Small intestine (tissue), 7 donors: ENCODE data around the gene CHRNA5. TPM values are rescaled to one million over a fixed set of nuclear protein-coding genes. Genes with fewer than 3 reads are reported as not detected.

ENCODE experiments used
- DNase-seq, 2 donors: peaks; one replicate each; pipeline versions ENCODE4 v3.0.0 to v3.0.0-alpha.2; 2013
- FAIRE-seq: peaks from 2 replicates; lab custom pipeline; 2012; peaks lifted over from hg19 to GRCh38; lab: Jason Lieb, UNC
- H3K27ac ChIP-seq, 3 donors: one replicate each; pipeline ENCODE4 v1.5.1; 2013; ENCODE audit warnings: low read length in 2 of 3, mild to moderate bottlenecking in 2 of 3, control low read depth in 1 of 3, inconsistent platforms in 1 of 3, low read depth in 1 of 3, moderate library complexity in 1 of 3
- H3K27me3 ChIP-seq, 3 donors: one replicate each; pipeline ENCODE4 v1.6.1; 2013; ENCODE audit warnings: low read length in 3 of 3, inconsistent platforms in 1 of 3; ENCODE audit not compliant: control insufficient read depth in 3 of 3, insufficient read depth in 3 of 3
- H3K36me3 ChIP-seq, 3 donors: one replicate each; pipeline ENCODE4 v1.6.1; 2013; ENCODE audit warnings: low read length in 3 of 3, inconsistent platforms in 1 of 3, low read depth in 1 of 3, mild to moderate bottlenecking in 1 of 3, moderate library complexity in 1 of 3; ENCODE audit not compliant: control insufficient read depth in 3 of 3, insufficient read depth in 2 of 3
- H3K4me1 ChIP-seq, 3 donors: one replicate each; pipeline ENCODE4 v1.6.1; 2013; ENCODE audit warnings: low read length in 2 of 3, inconsistent platforms in 1 of 3, low read depth in 1 of 3, mild to moderate bottlenecking in 1 of 3, moderate library complexity in 1 of 3; ENCODE audit not compliant: control insufficient read depth in 3 of 3, insufficient read depth in 2 of 3
- H3K4me3 ChIP-seq, 3 donors: one replicate each; pipeline ENCODE4 v1.5.1; 2013; ENCODE audit warnings: low read length in 3 of 3, control low read depth in 1 of 3, inconsistent platforms in 1 of 3, low read depth in 1 of 3, mild to moderate bottlenecking in 1 of 3, moderate library complexity in 1 of 3
- H3K9me3 ChIP-seq, 2 donors: one replicate each; pipeline ENCODE4 v1.6.1; 2013; ENCODE audit warnings: low read depth in 1 of 2, low read length in 1 of 2; ENCODE audit not compliant: control insufficient read depth in 2 of 2, insufficient read depth in 1 of 2
- WGBS, 3 donors: extraction: QIAGEN DNeasy Blood & Tissue Kit; methylation state at CpG; one replicate each; pipeline ENCODE4 v1.1.7; 2013; 5-methylcytosine and 5-hydroxymethylcytosine counted together
- polyA plus RNA-seq, 4 donors: library from polyadenylated mRNA; stranded (reverse) in 3 of 4; unstranded in 1 of 4; fragments of 200-250 nt in 3 of 4; fragments of 120-200 nt in 1 of 4; gene quantifications; one replicate each; pipeline versions ENCODE4 v1.2.1 to v1.2.3, GENCODE V29; 2013
- donor health status: healthy with polysubstance abuse.
- donor health status: control.
- donor health status: control.
- donor health status: Bipolar disorder and iron deficiency.
- donor health status: healthy.

CHRNA5 gene
- polyA plus RNA-seq, 4 donors = 0.67 to 9.8 (median 0.82) TPM

DNA sequence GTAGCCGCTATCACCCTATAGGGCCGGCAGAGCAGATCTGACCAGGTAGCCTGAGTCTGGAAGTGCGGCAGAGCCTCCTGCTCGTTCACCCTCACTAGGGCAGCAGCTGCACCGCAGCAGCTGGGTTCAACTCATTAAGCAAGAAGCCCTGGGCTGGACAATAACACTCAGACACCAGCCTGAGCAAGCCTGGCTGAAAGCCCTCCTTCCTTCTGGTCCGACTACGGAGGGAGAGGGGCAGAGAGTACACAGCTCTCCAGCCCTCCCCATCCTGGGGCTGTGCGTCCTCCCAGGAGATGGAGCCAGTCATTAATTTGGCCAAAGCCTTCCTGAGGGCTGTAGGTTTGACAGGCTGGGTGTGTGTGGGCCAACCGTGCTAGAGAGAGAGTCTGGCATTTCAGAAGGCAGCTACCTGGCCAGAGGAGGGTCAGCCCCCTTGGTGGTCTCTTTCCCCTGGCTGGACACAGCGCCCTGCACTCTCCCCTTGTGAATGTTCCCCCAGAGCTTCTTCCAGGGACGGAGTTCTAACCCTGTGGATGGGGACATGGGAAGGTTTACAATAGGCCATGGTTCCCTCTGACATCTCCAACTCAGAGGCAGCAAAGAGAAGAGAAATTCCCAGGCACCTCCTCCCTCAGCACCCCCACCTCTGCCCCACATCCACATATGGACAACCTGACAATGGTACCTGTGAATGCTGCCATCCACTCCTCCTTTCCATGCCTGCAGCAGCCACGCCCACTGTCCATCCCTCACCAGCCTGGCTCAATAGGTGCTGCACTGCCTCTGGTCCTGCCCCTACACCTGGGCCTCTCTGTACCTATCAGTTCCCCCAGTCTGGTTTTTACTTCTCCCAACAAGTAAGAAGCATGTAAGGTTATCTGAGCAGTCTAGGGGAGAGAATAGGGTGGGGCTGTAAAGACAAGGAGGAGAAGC, 69.2 kb downstream of the CHRNA5 start:
- Histone ChIP-seq H3K27me3 (peaks cover 0 to 4% (median 0%) of the 10 kb centered on the region in 3 donors), H3K4me3 (no peak overlapping the region), H3K4me1 (no peaks in the 10 kb centered on the region), H3K9me3 (peaks cover 0 to 3% of the 10 kb centered on the region in 2 donors), H3K36me3 (no peaks in the 10 kb centered on the region), H3K27ac (no peak overlapping the region)
- FAIRE-seq = no peak
- DNase-seq = no peak
- WGBS, 3 donors = 73 to 79% (median 76%) methylated on average over 12 of the region's 12 CpGs

DNA sequence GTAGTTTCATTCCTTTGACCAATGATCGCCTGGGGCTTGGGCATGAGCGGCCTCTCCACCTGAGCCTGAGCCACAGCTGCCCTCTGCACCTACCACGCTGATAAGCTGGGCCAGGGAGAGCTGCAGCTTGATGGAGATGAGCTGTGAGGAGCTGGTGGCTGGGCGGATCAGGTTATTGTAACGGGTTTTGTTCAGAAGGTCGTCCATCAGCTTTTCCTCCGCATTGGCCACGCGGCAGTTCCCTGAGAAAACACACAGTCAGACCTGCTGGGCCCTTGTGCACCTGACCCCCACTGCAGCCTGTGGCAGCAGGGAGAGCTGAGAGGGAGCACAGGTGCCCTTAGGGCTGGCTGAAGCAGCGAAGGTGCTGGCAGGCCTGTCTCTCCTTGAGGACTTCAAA, 70.0 kb downstream of the CHRNA5 start:
- 74 to 84% (median 77%) methylated on average over 10 of the region's 10 CpGs for WGBS, 3 donors
- Histone ChIP-seq H3K4me3 (no peak overlapping the region), H3K36me3 (no peaks in the 10 kb centered on the region), H3K9me3 (peaks cover 0 to 3% of the 10 kb centered on the region in 2 donors), H3K27ac (no peak overlapping the region), H3K4me1 (peaks cover 0 to 2% (median 0%) of the 10 kb centered on the region in 3 donors), H3K27me3 (peaks cover 0 to 8% (median 4%) of the 10 kb centered on the region in 3 donors)
- FAIRE-seq = no peak
- no peak for DNase-seq

DNA sequence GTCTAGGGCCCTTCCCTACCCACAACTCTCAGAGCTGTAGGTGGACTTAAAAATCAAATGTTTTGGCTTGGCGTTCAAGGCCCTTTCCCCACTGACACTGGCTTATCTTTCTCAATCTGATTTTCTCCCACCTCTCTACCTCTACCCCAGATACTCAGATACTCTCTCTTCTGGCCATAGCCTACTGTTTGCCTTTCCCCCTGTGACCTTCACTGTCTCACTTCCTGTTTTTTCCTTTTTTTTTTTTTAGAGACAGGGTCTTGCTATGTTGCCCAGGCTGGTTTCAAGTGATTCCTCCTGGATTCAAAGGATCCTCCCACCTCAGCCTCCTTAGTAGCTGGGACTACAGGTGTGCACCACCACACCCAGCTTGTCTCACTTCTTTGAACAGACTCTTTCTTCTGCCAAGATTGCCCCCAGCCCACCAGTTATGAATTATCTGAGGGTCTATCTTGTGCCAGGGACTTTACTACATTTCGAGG, 71.1 kb downstream of the CHRNA5 start:
- no peaks in the 10 kb centered on the region for H3K36me3 ChIP-seq
- DNase-seq (no peak), FAIRE-seq (no peak)
- H3K9me3 ChIP-seq = peaks cover 0 to 3% of the 10 kb centered on the region in 2 donors
- H3K27me3 ChIP-seq = peaks cover 0 to 16% (median 4%) of the 10 kb centered on the region in 3 donors
- peaks cover 0 to 9% (median 0%) of the 10 kb centered on the region in 3 donors for H3K4me1 ChIP-seq
- no peak overlapping the region for H3K4me3 ChIP-seq
- 68 to 85% (median 73%) methylated on average over 2 of the region's 2 CpGs for WGBS, 3 donors
- H3K27ac ChIP-seq = no peak overlapping the region

DNA sequence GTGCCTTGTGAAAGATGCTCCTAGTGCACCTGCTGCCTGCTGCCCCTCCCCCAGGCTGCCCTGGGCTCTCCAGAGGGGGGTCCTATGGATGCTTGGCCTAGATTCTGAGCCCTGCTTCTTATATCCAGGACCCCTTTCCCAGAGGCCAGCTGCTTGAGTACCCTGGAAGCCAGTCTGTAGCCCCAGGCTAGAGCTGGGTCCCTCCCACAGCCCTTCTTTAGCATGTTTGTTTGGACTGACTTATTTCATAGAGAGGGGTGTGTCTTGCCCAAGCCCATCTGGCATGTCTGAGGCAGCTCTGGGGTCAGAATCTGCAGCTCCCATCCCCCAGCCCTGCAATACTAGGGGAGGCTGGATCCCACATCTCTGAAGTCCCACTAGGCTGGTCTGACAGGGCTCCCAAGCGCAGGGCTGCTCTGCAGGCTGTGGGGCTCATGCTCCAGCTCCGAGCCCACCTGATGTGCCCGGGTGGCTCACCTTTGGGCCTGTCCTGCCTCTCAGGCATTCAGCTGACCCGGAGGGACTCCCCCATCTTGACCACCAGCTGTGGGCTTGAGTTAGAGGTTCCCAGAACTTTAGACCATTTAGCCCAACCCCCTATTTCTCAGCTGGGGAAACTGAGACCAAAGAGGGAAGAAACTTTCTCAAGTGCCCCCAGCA, 72.6 kb downstream of the CHRNA5 start:
- Histone ChIP-seq H3K36me3 (no peaks in the 10 kb centered on the region), H3K9me3 (peaks cover 0 to 3% of the 10 kb centered on the region in 2 donors), H3K27ac (no peak overlapping the region), H3K27me3 (peaks cover 0 to 23% (median 4%) of the 10 kb centered on the region in 3 donors), H3K4me1 (peaks cover 0 to 12% (median 0%) of the 10 kb centered on the region in 3 donors), H3K4me3 (no peak overlapping the region)
- FAIRE-seq (no peak), DNase-seq (no peak)
- 69 to 81% (median 71%) methylated on average over 4 of the region's 4 CpGs for WGBS, 3 donors

DNA sequence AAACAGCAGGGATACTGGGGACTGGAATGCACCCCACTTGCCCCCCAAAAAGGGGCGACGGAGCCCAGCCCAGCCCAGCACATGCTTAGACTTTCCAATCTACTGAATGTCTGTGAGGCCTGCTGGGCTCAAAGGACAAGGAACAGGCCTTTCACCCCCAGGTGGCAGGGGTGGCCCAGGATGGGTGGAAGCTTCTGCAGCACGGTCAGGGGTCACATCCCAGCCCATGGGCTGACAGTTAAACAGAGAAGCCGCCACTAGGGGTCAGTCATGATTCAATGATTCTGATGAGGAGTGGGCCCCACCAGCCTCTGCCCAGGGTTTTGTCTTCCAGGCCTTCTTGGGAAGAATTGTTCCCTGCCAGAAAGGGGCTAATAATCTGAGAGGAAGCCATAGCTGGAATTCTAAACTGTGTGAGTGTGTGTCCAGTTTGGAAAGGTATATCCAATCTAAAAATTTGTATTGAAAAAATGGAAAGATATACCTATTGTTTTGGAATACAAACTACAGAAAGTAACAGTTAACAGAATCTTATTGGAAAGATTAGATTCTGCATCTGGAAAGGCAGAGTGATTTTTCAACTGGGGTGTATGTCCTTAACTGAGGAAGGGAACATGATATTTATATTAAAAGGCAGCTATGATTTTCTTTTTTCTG, 73.5 kb downstream of the CHRNA5 start:
- Histone ChIP-seq H3K27ac (no peak overlapping the region), H3K36me3 (no peaks in the 10 kb centered on the region), H3K4me3 (no peak overlapping the region), H3K4me1 (peaks cover 0 to 12% (median 0%) of the 10 kb centered on the region in 3 donors), H3K9me3 (no peaks in the 10 kb centered on the region), H3K27me3 (peaks cover 0 to 23% (median 0%) of the 10 kb centered on the region in 3 donors)
- DNase-seq = peak; percentile 42 to 64
- FAIRE-seq = no peak
- 45 to 54% (median 46%) methylated on average over 4 of the region's 4 CpGs for WGBS, 3 donors

DNA sequence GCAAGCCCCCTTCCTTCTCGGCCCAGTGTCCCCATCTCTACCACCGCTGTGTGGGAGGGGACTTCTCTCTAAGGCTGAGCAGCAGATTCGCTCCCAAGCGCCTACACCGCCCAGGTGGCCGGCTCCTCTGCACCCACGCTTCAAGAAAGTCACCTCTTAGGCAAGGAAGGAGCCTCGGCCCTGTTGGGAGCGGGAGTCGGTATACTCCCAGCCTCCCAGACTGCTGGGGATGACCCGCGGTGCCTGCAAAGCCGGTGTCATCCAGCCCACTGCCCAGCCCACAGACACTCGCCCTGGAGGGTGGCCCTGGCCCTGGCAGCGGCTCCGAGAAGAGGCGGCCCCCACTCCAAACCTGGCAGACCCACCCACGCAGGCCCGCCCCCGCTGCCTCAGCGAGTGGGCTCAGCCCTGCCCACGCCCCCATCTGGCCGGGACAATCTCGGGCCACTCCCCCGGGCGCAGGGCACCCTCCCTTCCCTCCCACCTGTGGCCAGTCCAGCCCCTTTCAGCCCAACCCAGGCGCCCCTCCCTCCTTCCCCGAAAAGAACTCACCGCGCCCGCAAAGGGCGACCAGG, 75.3 kb downstream of the CHRNA5 start:
- DNase-seq (peak in 1 of 2 donors; percentile 6), FAIRE-seq (no peak)
- Histone ChIP-seq H3K36me3 (no peaks in the 10 kb centered on the region), H3K9me3 (no peaks in the 10 kb centered on the region), H3K27me3 (peaks cover 0 to 23% (median 0%) of the 10 kb centered on the region in 3 donors), H3K4me1 (peaks cover 0 to 12% (median 0%) of the 10 kb centered on the region in 3 donors), H3K4me3 (peak overlapping the region in 2 of 3 donors; percentile 28 to 43), H3K27ac (no peak overlapping the region)
- WGBS, 3 donors = 9 to 13% (median 13%) methylated on average over 19 to 32 of the region's 32 CpGs

DNA sequence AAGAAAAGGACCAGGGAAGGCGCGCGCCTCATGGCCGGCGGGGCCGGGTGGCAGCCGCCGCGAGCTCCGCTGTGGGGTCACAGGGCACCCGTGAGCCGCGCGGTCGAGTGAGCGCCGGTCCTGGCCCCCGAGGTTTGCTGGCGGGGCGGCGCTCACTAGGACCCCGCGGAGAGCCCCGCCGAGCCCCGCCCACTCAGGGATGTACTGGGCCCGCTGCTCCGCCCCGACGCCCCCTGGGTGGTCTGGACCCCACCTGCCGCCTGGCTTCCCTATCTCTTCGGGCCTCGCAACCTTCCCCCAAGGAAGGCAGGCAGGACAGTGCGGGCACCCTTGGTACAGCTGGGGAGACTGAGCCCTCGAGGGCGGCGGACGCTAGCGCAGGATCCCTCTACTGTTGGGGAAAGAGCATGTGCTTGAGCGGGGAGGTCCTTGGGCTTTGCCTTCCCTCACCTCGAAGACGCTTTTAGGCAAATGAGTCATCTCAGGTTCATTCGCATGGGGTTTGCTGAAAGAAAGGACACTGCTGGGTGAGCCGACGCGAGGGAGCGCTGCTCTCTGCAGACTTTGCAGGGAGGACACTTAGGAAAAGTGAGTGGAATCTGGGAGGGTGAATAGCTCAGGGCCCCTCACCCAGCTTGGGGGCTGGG, 75.9 kb downstream of the CHRNA5 start, which contains the start of gene CHRNB4:
TSS of gene CHRNB4 (minus strand) at position 109 of the 647 bp plus-strand sequence. CDS start at position 32, 77 bp downstream.
- Histone ChIP-seq H3K4me1 (peaks cover 0 to 12% (median 0%) of the 10 kb centered on the region in 3 donors), H3K27me3 (peaks cover 0 to 23% (median 0%) of the 10 kb centered on the region in 3 donors), H3K36me3 (no peaks in the 10 kb centered on the region), H3K4me3 (peak within 1 kb of the TSS in 2 of 3 donors; percentile 28 to 43), H3K27ac (no peak within 1 kb of the TSS), H3K9me3 (no peaks in the 10 kb centered on the region)
- 12 to 16% (median 13%) methylated on average over 37 to 47 of the region's 47 CpGs for WGBS, 3 donors
- no peak for FAIRE-seq
- peak; percentile 7 to 53 for DNase-seq
